ENCODE measurements around the gene LAMA2.

DNA sequence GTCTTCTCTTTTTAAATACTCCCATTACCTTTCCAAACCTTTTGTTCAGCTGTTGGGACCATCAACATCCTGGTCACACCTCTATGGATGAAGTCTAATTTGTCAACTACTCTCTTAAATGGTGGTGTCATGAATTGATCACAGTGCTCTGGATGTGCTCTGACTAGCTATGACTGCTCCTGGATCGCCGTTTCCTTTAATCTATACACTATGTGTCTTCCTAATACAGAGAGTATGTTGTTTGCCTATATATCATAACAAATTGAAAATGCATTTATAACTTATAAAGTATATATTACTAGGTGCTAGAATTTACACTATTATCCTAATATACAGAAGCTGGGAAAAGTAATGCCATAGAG, 357.5 kb downstream of the LAMA2 start:
- TF ChIP-seq EZH2phosphoT487 (IDR thresholded peaks at IDR 0.05; ENCODE audit: low read length), result no peak
- TF ChIP-seq, protein P1, sequence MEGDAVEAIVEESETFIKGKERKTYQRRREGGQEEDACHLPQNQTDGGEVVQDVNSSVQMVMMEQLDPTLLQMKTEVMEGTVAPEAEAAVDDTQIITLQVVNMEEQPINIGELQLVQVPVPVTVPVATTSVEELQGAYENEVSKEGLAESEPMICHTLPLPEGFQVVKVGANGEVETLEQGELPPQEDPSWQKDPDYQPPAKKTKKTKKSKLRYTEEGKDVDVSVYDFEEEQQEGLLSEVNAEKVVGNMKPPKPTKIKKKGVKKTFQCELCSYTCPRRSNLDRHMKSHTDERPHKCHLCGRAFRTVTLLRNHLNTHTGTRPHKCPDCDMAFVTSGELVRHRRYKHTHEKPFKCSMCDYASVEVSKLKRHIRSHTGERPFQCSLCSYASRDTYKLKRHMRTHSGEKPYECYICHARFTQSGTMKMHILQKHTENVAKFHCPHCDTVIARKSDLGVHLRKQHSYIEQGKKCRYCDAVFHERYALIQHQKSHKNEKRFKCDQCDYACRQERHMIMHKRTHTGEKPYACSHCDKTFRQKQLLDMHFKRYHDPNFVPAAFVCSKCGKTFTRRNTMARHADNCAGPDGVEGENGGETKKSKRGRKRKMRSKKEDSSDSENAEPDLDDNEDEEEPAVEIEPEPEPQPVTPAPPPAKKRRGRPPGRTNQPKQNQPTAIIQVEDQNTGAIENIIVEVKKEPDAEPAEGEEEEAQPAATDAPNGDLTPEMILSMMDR (IDR thresholded peaks at IDR 0.05; ENCODE audit: low read length), result no peak
